C4-2B (cell line): Measurements from ENCODE around the gene NPM1.

Experiments
- CTCF ChIP-seq: fragments of 450-650 bp; conservative IDR thresholded peaks from 2 replicates; pipeline ENCODE4 v1.5.1; 2017; ENCODE audit warnings: mild to moderate bottlenecking
- ZFX ChIP-seq: fragments of 450-650 bp; IDR thresholded peaks from 2 replicates; pipeline ENCODE4 v1.6.1; 2017

- no peak for TF ChIP-seq CTCF
- TF ChIP-seq ZFX, result no peak
Observed at GRCh38 chr5:171386006-171386671, 1.5 kb upstream of the NPM1 start.
